ENCODE data around the gene PPIL6.

PPIL6 gene

DNA sequence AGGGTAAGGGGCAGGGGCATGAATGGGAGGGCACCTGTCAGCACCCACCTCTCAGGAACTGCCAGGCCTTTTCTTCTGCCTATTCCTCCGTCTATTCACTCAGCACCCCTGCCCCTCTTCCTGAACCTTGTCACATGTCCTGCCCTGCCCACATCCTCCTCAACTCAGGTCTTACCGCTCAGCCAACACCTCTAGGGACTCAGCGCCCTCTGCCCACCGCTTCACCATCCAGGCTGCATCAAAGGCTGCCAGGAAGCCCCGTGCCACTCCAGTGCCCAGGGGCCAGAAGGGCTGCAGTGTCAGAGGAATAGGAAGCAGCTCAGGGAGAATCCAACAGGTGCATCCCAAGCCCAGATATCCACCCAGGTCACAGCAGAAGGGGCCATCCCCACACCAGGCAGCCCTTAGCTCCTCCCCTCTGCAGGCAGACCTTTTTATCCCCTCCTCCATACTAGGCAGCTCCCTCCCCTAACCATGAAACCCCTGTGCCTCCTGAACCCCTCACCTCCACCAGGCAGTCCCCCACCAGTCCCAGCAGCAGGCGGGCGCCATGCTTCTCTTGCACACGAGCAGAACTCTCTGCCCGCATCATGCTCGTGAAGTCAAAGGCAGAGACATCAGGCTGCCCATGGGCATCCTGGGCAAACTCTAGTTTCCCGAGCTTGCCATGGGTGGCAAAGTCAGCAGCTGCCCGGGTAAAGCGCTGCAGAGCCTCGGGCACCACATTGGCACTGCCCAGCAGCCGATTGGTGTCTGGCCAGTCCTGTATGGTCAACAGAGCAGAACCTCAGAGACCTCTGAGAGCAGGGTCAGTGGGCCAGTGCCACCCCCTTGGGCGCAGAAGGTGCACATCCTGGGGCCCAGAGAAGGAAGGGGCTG, 9.6 kb upstream of the PPIL6 start:
- Mint-ChIP-seq H3K36me3 (ENCODE audit: insufficient read depth) (peaks cover 56% of the 10 kb centered on the region), H3K9me3 (no peaks in the 10 kb centered on the region), H3K4me1 (ENCODE audit: low read depth in 2 of 2) (peaks cover 43 to 47% of the 10 kb centered on the region in 2 donors), H3K27me3 (no peaks in the 10 kb centered on the region), H3K27ac (peak overlapping the region; percentile 77 to 85), H3K4me3 (peak overlapping the region; percentile 55 to 71)
- ATAC-seq (replicated peaks) (peak; percentile 55), DNase-seq (peak in 2 of 3 experiments; percentile 39 to 42)

DNA sequence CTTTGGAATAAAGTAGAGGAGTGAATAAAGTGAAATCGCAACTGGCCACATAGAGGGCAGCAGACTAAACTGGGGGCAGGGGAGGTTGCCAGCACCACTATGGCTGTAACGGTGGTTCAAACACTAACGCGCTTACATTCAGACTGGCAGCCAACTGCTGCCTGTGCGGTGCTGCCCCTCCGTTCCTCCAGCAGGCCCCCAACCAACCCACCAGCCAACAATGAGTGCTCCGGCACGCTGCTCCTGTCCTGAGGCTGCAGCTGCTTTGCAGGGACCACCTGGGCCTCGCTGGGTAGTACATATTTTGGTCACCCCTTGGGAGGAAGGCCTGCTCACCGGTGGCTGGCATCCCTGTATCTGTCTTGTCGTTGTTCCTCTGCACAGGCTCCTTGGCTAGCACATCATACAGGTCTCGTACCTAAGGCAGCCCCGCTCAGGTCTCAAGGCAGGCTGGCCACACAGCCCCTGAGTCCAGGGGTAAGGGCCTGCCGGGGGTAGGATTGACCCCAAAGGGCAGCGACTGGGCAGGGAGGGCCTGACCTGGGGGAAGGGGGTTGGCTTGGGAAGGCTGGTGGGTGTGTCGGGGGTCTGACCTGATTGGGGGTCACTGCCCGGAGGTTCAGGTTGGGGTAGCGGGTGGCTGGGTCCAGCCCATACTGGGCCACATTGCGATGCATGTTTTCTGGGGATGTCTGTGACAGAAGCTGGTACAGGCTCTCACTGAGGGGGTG, 8.8 kb upstream of the PPIL6 start:
- no peaks in the 10 kb centered on the region for H3K27me3 Mint-ChIP-seq
- peaks cover 37 to 41% of the 10 kb centered on the region in 2 donors for H3K4me1 Mint-ChIP-seq (ENCODE audit: low read depth in 2 of 2)
- peaks cover 55% of the 10 kb centered on the region for H3K36me3 Mint-ChIP-seq (ENCODE audit: insufficient read depth)
- no peaks in the 10 kb centered on the region for H3K9me3 Mint-ChIP-seq
- ATAC-seq (replicated peaks) (no peak), DNase-seq (no peak)
- H3K27ac Mint-ChIP-seq: peak overlapping the region; percentile 77 to 85
- H3K4me3 Mint-ChIP-seq: peak overlapping the region; percentile 55 to 71

DNA sequence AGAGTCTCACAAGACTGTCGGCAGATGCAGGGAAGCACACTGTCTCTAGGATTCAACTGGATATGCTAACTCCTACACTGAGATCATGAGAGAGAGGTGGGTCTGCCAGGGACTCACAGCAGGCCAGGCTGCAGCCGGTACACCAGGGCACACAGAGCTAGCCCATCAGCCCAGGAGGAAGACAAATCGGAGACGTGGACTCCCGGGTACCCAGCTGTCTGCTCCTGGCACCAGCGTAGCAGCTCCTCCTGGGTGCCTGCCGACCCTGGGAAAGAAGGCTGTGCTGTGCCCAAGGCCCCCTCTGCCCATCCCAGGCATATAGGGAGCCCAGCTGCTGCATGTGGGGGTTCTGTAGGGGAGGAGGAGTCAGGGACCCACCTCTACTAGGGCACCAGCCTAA, 8.2 kb upstream of the PPIL6 start:
- peak overlapping the region in 1 of 2 donors; percentile 77 for H3K27ac Mint-ChIP-seq

DNA sequence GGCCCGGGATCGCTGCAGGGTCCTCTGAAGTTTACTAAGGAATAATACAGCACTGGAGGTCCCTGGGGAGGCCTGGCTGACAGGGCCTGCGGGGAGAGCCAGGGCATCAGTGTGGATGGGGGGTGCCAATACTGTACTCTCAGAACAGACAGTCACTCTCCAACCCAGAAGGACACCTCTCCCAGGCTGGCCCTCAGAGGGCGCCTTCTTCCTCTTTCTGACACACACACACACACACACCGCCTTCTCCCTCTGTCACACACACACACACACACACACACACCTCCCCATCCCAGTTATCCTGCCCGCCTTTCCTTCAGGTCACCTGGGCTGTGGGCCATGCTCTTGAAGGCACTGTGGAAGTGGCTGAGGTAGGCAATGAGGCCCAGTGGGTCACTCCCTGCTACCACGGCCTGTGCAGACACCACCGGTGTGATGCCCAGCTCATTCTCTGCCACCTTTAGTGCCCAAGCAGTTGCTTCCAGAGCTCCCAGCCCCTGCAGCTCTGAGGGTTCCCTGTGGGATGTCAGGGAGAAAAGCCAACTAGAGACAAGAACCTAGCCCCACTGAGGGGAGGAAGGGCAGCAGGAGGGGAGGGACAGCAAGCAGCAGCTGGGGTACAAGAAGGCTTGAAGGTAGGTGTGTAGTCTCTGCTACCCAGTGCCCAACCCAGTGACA, 7.6 kb upstream of the PPIL6 start:
- Mint-ChIP-seq H3K27ac (peak overlapping the region; percentile 42 to 77), H3K4me3 (peak overlapping the region in 1 of 2 donors; percentile 6), H3K27me3 (no peaks in the 10 kb centered on the region), H3K4me1 (ENCODE audit: low read depth in 2 of 2) (peaks cover 35 to 42% of the 10 kb centered on the region in 2 donors), H3K36me3 (ENCODE audit: insufficient read depth) (peaks cover 48% of the 10 kb centered on the region), H3K9me3 (no peaks in the 10 kb centered on the region)
- ATAC-seq (replicated peaks) (no peak), DNase-seq (no peak)

More for the DNA sequence above, 8.2 kb upstream of the PPIL6 start:
- Mint-ChIP-seq H3K4me3 (peak overlapping the region in 1 of 2 donors; percentile 55), H3K36me3 (ENCODE audit: insufficient read depth) (peaks cover 51% of the 10 kb centered on the region), H3K4me1 (ENCODE audit: low read depth in 2 of 2) (peaks cover 32 to 36% of the 10 kb centered on the region in 2 donors), H3K9me3 (no peaks in the 10 kb centered on the region), H3K27me3 (no peaks in the 10 kb centered on the region)
- no peak for ATAC-seq (replicated peaks)
- no peak for DNase-seq

DNA sequence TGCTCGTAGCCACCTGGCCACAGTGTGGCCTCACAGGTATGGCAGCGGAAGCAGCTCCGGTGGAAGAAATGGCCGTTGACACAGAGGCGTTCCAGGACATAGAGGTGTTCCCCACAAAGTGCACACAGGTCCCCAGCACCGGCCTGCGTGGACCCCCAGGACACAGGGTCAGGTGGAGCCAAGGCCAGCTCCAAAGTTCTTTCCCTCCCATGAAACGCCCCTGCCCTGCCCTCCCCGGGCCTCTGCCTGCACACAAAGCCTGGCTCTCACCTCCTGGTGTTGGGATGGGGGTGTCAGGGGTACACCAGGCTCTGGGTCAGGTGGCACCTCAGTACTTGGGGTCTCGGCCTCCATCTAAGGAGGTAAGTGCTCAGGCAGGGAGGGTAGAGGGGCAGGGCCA, 6.7 kb upstream of the PPIL6 start:
- H3K27ac Mint-ChIP-seq: no peak overlapping the region
- peaks cover 48% of the 10 kb centered on the region for H3K36me3 Mint-ChIP-seq (ENCODE audit: insufficient read depth)

DNA sequence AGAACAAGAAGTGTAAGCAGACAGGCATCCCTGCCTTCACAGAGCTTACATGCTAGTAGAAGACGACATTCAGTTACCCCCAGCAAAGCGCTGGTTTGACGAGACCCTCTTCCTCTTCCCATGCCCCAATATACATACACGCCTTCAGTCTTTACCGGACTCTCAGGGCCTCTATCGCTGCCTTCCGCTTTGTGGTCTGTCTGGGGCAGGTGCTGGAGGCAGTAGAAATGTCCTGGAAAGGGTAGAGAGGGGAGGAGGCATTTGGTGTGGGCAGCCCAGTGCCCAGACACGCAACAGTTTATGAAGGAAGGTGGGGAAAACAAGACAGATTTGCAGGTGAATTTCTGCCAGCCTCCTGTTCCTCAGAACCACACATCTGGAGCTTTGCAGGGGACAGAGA, 6.1 kb upstream of the PPIL6 start:
- Mint-ChIP-seq H3K27ac (peak overlapping the region in 1 of 2 donors; percentile 73), H3K9me3 (no peaks in the 10 kb centered on the region), H3K36me3 (ENCODE audit: insufficient read depth) (peaks cover 43% of the 10 kb centered on the region), H3K4me1 (ENCODE audit: low read depth in 2 of 2) (peaks cover 42 to 44% of the 10 kb centered on the region in 2 donors), H3K27me3 (no peaks in the 10 kb centered on the region), H3K4me3 (no peak overlapping the region)
- DNase-seq (no peak), ATAC-seq (replicated peaks) (no peak)

More for the DNA sequence above, 6.7 kb upstream of the PPIL6 start:
- Mint-ChIP-seq H3K9me3 (no peaks in the 10 kb centered on the region), H3K4me3 (peak overlapping the region in 1 of 2 donors; percentile 6), H3K4me1 (ENCODE audit: low read depth in 2 of 2) (peaks cover 39 to 42% of the 10 kb centered on the region in 2 donors), H3K27me3 (no peaks in the 10 kb centered on the region)
- no peak for ATAC-seq (replicated peaks)
- no peak for DNase-seq

DNA sequence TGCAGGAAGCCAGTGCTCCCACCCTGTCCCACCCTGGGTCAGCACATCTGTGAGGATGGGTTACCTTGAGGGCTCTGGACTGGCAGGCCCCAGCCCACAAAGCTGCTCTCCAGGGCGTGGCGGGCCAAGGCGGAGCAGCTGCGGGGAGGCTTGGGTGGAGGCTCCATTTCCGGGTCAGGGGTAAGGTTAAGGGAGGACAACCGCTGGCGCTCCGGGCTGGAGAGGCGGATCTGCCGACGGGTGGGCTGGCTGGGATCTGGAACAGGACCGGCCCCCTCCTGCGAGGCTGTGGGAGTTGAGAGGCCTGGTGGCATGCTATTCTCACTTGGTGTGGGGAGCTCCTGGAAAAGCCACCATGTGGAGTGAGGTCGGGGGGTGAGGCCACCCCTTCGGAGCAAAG, 5.6 kb upstream of the PPIL6 start:
- Mint-ChIP-seq H3K27ac (peak overlapping the region in 1 of 2 donors; percentile 73), H3K4me1 (ENCODE audit: low read depth in 2 of 2) (peaks cover 47 to 49% of the 10 kb centered on the region in 2 donors), H3K4me3 (no peak overlapping the region), H3K27me3 (no peaks in the 10 kb centered on the region), H3K36me3 (ENCODE audit: insufficient read depth) (peaks cover 47% of the 10 kb centered on the region), H3K9me3 (no peaks in the 10 kb centered on the region)
- ATAC-seq (replicated peaks): no peak
- no peak for DNase-seq

DNA sequence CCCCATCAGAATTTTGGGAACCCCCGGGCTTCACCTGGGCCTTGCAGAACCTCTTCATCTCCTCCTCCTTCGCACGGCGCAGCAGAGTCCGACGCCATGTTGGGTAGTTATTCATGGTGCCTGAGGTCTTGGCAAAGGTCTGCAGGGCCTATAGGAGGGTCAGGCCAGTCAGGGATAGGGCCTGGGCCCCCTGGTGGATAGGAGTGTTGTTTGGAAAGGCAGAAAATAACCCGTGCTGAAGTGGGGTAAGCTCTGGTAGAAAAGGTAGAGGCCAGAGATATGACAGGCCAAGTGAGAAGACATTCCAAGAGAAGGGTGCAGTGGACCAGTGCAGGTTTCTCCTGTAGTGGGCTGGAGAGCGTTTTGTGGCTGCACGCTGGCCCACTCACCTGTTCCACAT, 5.0 kb upstream of the PPIL6 start:
- Mint-ChIP-seq H3K4me1 (ENCODE audit: low read depth in 2 of 2) (peaks cover 43 to 45% of the 10 kb centered on the region in 2 donors), H3K9me3 (no peaks in the 10 kb centered on the region), H3K27me3 (no peaks in the 10 kb centered on the region), H3K4me3 (no peak overlapping the region), H3K36me3 (ENCODE audit: insufficient read depth) (peaks cover 50% of the 10 kb centered on the region), H3K27ac (no peak overlapping the region)
- DNase-seq: no peak
- no peak for ATAC-seq (replicated peaks)

DNA sequence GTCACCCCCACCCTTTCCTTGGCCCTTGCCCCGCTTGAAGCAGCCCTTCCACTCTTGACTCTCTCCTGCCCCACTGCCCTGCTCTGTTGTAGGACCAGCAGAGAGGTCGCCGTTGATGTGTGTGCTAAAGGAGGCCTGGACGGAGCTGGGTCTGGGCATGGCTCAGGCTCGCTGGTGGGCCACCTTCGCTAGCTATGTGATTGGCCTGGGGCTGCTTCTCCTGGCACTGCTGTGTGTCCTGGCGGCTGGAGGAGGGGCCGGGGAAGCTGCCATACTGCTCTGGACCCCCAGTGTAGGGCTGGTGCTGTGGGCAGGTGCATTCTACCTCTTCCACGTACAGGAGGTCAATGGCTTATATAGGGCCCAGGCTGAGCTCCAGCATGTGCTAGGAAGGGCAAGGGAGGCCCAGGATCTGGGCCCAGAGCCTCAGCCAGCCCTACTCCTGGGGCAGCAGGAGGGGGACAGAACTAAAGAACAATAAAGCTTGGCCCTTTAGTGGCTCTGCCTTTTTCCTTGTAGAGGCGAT, 3.1 kb upstream of the PPIL6 start:
- no peak for ATAC-seq (replicated peaks)
- peaks cover 31% of the 10 kb centered on the region in 2 donors for H3K4me1 Mint-ChIP-seq (ENCODE audit: low read depth in 2 of 2)
- no peaks in the 10 kb centered on the region for H3K27me3 Mint-ChIP-seq
- no peak for DNase-seq
- peak overlapping the region; percentile 27 to 77 for H3K27ac Mint-ChIP-seq
- H3K9me3 Mint-ChIP-seq: no peaks in the 10 kb centered on the region
- H3K36me3 Mint-ChIP-seq (ENCODE audit: insufficient read depth): peaks cover 48% of the 10 kb centered on the region
- H3K4me3 Mint-ChIP-seq: peak overlapping the region in 1 of 2 donors; percentile 96

DNA sequence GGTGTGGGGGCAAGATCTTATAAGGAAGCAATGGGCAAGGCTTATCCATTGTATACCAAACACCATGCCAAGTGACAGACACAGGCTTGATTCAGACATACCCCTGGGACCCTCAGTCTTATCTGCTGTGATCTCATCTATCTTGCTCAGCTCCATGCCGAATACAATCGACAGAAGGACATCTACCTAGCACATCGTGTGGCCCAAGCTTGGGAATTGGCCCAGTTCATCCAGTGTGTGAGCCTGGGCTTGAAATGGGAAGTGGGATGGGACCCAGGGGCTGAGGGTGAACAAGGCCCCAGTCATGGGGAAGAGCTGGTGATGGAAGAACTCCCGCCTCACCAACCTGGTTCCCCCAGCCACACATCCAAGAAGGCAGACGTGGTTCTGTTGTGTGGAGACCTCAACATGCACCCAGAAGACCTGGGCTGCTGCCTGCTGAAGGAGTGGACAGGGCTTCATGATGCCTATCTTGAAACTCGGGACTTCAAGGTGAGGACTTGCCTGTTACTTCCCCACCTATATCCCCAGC, 2.0 kb upstream of the PPIL6 start:
- DNase-seq: no peak
- H3K4me1 Mint-ChIP-seq (ENCODE audit: low read depth in 2 of 2): peaks cover 22 to 24% of the 10 kb centered on the region in 2 donors
- H3K9me3 Mint-ChIP-seq: no peaks in the 10 kb centered on the region
- ATAC-seq (replicated peaks): no peak
- peak overlapping the region; percentile 89 to 98 for H3K27ac Mint-ChIP-seq
- no peaks in the 10 kb centered on the region for H3K27me3 Mint-ChIP-seq
- peak overlapping the region; percentile 88 to 96 for H3K4me3 Mint-ChIP-seq
- H3K36me3 Mint-ChIP-seq (ENCODE audit: insufficient read depth): peaks cover 40% of the 10 kb centered on the region

DNA sequence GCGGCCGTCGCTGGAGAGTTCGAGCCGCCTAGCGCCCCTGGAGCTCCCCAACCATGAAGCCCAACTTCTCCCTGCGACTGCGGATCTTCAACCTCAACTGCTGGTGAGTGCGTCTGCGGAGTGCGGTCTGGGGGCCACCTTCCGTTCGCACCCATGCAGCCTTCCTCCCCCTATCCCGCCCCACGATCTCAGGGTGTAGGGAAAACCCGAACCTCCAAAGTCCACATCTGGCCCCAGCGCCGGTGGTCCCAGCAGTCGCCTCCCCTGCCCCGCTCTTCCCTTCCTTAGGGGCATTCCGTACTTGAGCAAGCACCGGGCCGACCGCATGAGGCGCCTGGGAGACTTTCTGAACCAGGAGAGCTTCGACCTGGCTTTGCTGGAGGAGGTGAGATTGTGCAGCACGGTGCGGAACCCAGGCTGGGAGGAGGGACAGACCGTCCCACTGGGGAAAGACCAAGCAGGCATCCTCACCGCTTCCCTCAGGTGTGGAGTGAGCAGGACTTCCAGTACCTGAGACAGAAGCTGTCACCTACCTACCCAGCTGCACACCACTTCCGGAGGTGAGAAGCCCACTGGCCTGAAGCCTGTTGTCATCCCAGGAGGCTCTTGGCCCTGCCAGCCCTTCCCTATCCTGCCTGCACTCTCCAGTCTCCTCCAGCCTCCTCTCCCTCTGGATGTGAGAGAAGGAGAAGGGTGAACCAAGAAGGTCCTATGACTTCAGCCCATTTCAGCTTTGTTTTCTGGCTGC, 815 bp upstream of the PPIL6 start:
- Mint-ChIP-seq H3K4me1 (ENCODE audit: low read depth in 2 of 2) (peaks cover 22 to 24% of the 10 kb centered on the region in 2 donors), H3K4me3 (peak overlapping the region; percentile 88 to 96), H3K36me3 (ENCODE audit: insufficient read depth) (peaks cover 31% of the 10 kb centered on the region), H3K27ac (peak overlapping the region; percentile 89 to 98), H3K27me3 (no peaks in the 10 kb centered on the region), H3K9me3 (no peaks in the 10 kb centered on the region)
- peak; percentile 43 to 50 (median 45) for DNase-seq
- peak; percentile 55 for ATAC-seq (replicated peaks)

DNA sequence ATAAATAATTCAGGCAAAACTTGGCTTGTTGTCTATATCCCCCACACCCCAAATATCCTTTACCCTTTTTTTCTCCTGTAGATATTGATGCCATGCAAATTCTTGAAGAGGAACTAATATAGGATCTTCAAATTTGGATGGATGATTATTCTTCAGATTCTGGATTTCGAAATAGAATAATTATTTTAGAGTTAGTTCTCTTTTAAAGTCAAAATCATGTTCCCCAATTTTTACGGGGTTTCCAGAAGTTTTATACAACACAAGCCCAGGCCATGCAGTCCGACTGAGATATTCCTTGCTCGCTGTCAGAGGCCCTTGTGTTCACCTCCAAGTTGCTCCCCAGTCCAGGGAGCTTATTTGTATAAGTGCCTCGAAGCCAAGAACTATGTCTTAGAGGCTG, 4.4 kb downstream of the PPIL6 start:
- H3K4me1 Mint-ChIP-seq (ENCODE audit: low read depth in 2 of 2): peaks cover under 1 to 1% of the 10 kb centered on the region in 2 donors
- no peak overlapping the region for H3K4me3 Mint-ChIP-seq
- peaks cover 12% of the 10 kb centered on the region for H3K36me3 Mint-ChIP-seq (ENCODE audit: insufficient read depth)
- DNase-seq (no peak), ATAC-seq (replicated peaks) (no peak)
- peaks cover 0 to 8% of the 10 kb centered on the region in 2 donors for H3K27me3 Mint-ChIP-seq
- H3K9me3 Mint-ChIP-seq: no peaks in the 10 kb centered on the region
- no peak overlapping the region for H3K27ac Mint-ChIP-seq
